GM12878 (cell line): ENCODE measurements around the gene SBNO2. TPM values are rescaled to one million over a fixed set of nuclear protein-coding genes. Genes with fewer than 3 reads are reported as not detected.
A peak's percentile ranks its signal among the peaks of the same experiment; 100 is the strongest.

ENCODE experiments used
- BHLHE40 ChIP-seq, 2 experiments: fragments of 450-650 bp in 1 of 2; IDR thresholded peaks; 2 replicates each; pipeline ENCODE4 v1.6.1; 2011 to 2017; ENCODE audit warnings: low read depth in 2 of 2, borderline replicate concordance in 1 of 2, improper control_type of control experiment in 1 of 2, low read length in 1 of 2, mild to moderate bottlenecking in 1 of 2
- EGR1 ChIP-seq, 2 experiments: IDR thresholded peaks; 1 replicate in 1 of 2; 2 replicates in 1 of 2; pipeline ENCODE4 v1.6.1; 2011 to 2012; ENCODE audit warnings: low read depth in 2 of 2, low read length in 2 of 2, borderline replicate concordance in 1 of 2, mild to moderate bottlenecking in 1 of 2, moderate library complexity in 1 of 2
- HDAC2 ChIP-seq: fragments of 200-600 bp; sonication (generic); IDR thresholded peaks from 2 replicates; pipeline ENCODE4 v1.6.1; 2017
- LARP7 ChIP-seq: fragments of 450-650 bp; IDR thresholded peaks from 2 replicates; pipeline ENCODE4 v1.6.1; 2017; ENCODE audit warnings: mild to moderate bottlenecking
- MEF2B ChIP-seq: fragments of 450-650 bp; IDR thresholded peaks from 2 replicates; pipeline ENCODE4 v1.6.1; 2018; ENCODE audit warnings: mild to moderate bottlenecking, moderate library complexity; ENCODE audit not compliant: partially characterized antibody, poor library complexity, severe bottlenecking
- MTA3 ChIP-seq: IDR thresholded peaks from 2 replicates; pipeline ENCODE4 v1.6.1; 2012; ENCODE audit warnings: low read length, inconsistent platforms, borderline replicate concordance
- NFYA ChIP-seq: IDR thresholded peaks from 2 replicates; pipeline ENCODE4 v1.6.1; 2011; ENCODE audit warnings: low read depth, mild to moderate bottlenecking, low read length, improper control_type of control experiment, borderline replicate concordance
- POLR2AphosphoS2 ChIP-seq: IDR thresholded peaks from 2 replicates; pipeline ENCODE4 v1.6.1; 2011; ENCODE audit warnings: low read depth, mild to moderate bottlenecking, low read length, improper control_type of control experiment, moderate library complexity
- RAD51 ChIP-seq: fragments of 450-650 bp; IDR thresholded peaks from 2 replicates; pipeline ENCODE4 v1.6.1; 2016; ENCODE audit warnings: moderate library complexity, mild to moderate bottlenecking, inconsistent platforms
- RB1 ChIP-seq: fragments of 450-650 bp; formaldehyde crosslinking; IDR thresholded peaks from 2 replicates; pipeline ENCODE4 v1.6.1; 2017; ENCODE audit warnings: mild to moderate bottlenecking, borderline replicate concordance
- RBBP5 ChIP-seq: fragments of 200-600 bp; sonication (generic); conservative IDR thresholded peaks from 2 replicates; pipeline ENCODE4 v1.6.1; 2016
- RCOR1 ChIP-seq: conservative IDR thresholded peaks from 2 replicates; pipeline ENCODE4 v1.6.1; 2012; ENCODE audit warnings: low read depth, low read length, improper control_type of control experiment
- RFX5 ChIP-seq: IDR thresholded peaks from 2 replicates; pipeline ENCODE4 v1.6.1; 2011; ENCODE audit warnings: low read depth, low read length, improper control_type of control experiment
- SIX5 ChIP-seq: IDR thresholded peaks from 2 replicates; pipeline ENCODE4 v1.6.1; 2011; ENCODE audit warnings: mild to moderate bottlenecking, low read depth, low read length, moderate library complexity; ENCODE audit not compliant: severe bottlenecking
- SMAD1 ChIP-seq: fragments of 450-650 bp; IDR thresholded peaks from 2 replicates; pipeline ENCODE4 v1.6.1; 2018; ENCODE audit warnings: mild to moderate bottlenecking, low read depth; ENCODE audit not compliant: partially characterized antibody
- SRF ChIP-seq, 2 experiments: IDR thresholded peaks; 2 replicates each; pipeline ENCODE4 v1.6.1; 2011; ENCODE audit warnings: low read depth in 2 of 2, low read length in 2 of 2, mild to moderate bottlenecking in 1 of 2, moderate library complexity in 1 of 2
- TBL1XR1 ChIP-seq: IDR thresholded peaks from 2 replicates; pipeline ENCODE4 v1.6.1; 2012; ENCODE audit warnings: low read depth, low read length, improper control_type of control experiment
- TCF12 ChIP-seq: IDR thresholded peaks from 2 replicates; pipeline ENCODE4 v1.6.1; 2011; ENCODE audit warnings: low read depth, mild to moderate bottlenecking, low read length
- TCF3 ChIP-seq: IDR thresholded peaks from 2 replicates; pipeline ENCODE4 v1.6.1; 2012; ENCODE audit warnings: low read depth, mild to moderate bottlenecking, low read length, borderline replicate concordance; ENCODE audit not compliant: insufficient read depth
- YBX1 ChIP-seq: fragments of 450-650 bp; IDR thresholded peaks from 2 replicates; pipeline ENCODE4 v1.6.1; 2016; ENCODE audit warnings: antibody characterized with exemption
- YY1 ChIP-seq: IDR thresholded peaks from 2 replicates; pipeline ENCODE4 v1.6.1; 2011; ENCODE audit warnings: low read depth, mild to moderate bottlenecking, low read length
- polyA plus RNA-seq, 11 experiments: library from polyadenylated mRNA; depleted of rRNA in 4 of 11; unstranded in 6 of 11; stranded (reverse) in 5 of 11; fragments of >200 nt; fragmentation: Nextera tagmentation in 4 of 11; fragmentation: Illumina TruSeq in 1 of 11; extraction: Ambion mirVana in 4 of 11; extraction: Trizol in 1 of 11; gene quantifications; 1 replicate in 1 of 11; 2 replicates in 10 of 11; pipeline versions ENCODE4 v1.2.1 to v1.2.3, GENCODE V29; 2011 to 2016; ENCODE audit warnings: inconsistent platforms in 2 of 11, missing spikeins in 2 of 11, low read depth in 1 of 11
- total RNA-seq, 4 experiments: library from RNA; depleted of rRNA in 3 of 4; stranded (reverse); fragments of >200 nt in 3 of 4; fragmentation: Illumina TruSeq in 1 of 4; extraction: Trizol in 1 of 4; gene quantifications; 2 replicates each; pipeline versions ENCODE4 v1.2.1 to v1.2.3, GENCODE V29; 2013 to 2021
- TF ChIP-seq, protein P1 (sequence below): fragments of 450-650 bp; conservative IDR thresholded peaks from 2 replicates; pipeline ENCODE4 v1.6.1; 2017; ENCODE audit warnings: mild to moderate bottlenecking, moderate library complexity
- TF ChIP-seq, protein P2 (sequence below): fragments of 450-650 bp; IDR thresholded peaks from 2 replicates; pipeline ENCODE4 v1.6.1; 2017; ENCODE audit warnings: mild to moderate bottlenecking, low read depth, inconsistent platforms; ENCODE audit not compliant: poor library complexity, severe bottlenecking
- TF ChIP-seq, protein P3 (sequence below): IDR thresholded peaks from 2 replicates; pipeline ENCODE4 v1.6.1; 2012; ENCODE audit warnings: low read depth, low read length, improper control_type of control experiment

The SBNO2 gene
- total and polyA plus RNA-seq, 10 of the 15 experiments (the other 5 are each of a cell fraction or from before 2014, with no cell fraction given), result 0.08 to 44.6 (median 5.4) TPM

DNA sequence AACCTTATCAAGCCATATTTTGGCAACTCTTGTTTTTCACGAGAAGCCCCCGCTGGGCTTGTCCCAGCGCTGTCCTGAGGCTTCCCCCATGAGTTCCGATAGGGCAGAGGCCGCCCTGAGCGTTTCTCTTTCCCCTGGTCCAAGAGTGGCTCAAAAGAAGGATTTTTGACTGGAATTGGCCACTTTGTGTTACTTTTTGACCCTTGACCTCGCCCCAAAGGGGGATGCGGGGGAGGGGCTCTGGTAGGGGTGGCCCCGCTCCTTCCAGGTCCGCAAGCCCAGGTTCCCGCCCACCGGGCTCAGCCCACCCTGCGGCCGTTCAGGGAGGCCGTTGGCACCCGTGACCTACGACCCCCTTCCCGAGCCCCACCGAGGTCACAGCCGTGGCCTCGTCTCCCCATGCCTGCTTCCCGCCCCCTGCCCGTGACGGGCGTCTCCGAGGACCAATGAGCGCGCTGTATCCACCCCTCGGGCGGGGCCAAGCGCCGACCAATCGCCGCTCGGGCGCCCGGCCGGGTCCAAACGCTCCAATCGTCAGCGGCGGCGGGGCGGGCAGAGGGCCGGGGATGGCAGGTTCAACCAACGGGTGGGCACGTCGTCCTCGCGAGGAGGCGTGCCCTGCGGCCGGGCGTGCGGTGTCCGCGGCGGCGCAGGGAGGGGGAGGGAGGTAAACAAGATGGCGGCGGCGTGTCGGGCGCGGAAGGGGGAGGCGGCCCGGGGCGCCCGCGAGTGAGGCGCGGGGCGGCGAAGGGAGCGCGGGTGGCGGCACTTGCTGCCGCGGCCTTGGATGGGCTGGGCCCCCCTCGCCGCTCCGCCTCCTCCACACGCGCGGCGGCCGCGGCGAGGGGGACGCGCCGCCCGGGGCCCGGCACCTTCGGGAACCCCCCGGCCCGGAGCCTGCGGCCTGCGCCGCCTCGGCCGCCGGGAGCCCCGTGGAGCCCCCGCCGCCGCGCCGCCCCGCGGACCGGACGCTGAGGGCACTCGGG, 31.3 kb upstream of the SBNO2 start, which contains the start of gene STK11 (continued):
- TF ChIP-seq, protein P1, sequence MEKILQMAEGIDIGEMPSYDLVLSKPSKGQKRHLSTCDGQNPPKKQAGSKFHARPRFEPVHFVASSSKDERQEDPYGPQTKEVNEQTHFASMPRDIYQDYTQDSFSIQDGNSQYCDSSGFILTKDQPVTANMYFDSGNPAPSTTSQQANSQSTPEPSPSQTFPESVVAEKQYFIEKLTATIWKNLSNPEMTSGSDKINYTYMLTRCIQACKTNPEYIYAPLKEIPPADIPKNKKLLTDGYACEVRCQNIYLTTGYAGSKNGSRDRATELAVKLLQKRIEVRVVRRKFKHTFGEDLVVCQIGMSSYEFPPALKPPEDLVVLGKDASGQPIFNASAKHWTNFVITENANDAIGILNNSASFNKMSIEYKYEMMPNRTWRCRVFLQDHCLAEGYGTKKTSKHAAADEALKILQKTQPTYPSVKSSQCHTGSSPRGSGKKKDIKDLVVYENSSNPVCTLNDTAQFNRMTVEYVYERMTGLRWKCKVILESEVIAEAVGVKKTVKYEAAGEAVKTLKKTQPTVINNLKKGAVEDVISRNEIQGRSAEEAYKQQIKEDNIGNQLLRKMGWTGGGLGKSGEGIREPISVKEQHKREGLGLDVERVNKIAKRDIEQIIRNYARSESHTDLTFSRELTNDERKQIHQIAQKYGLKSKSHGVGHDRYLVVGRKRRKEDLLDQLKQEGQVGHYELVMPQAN, result peak; percentile 76
- no peak; the same call in 1 of the 2 replicates for TF ChIP-seq RCOR1
- no peak for TF ChIP-seq SMAD1
- TF ChIP-seq TCF12, result no peak
- TF ChIP-seq NFYA, result no peak
- TF ChIP-seq TCF3, result no peak
- TF ChIP-seq LARP7, result peak; percentile 73; the same call in 1 of the 2 replicates
- TF ChIP-seq MEF2B, result no peak
- TF ChIP-seq EGR1 (IDR thresholded peaks at IDR 0.05; ENCODE audit: borderline replicate concordance in 1 of 2, low read depth in 2 of 2, low read length in 2 of 2), result peak; percentile 73 to 80
- TF ChIP-seq TBL1XR1, result 0 out of 2 replicates have a peak, but pooled peaks have one; percentile 7
- no peak for TF ChIP-seq YBX1
- TF ChIP-seq MTA3, result no peak
- TF ChIP-seq RFX5, result peak; percentile 60; the same call in 1 of the 2 replicates
- TF ChIP-seq SRF (IDR thresholded peaks at IDR 0.05; ENCODE audit: low read depth in 2 of 2, low read length in 2 of 2), result no peak
- no peak for TF ChIP-seq HDAC2
- TF ChIP-seq YY1, result peak; percentile 97
- peak; percentile 43; the same call in 1 of the 2 replicates for TF ChIP-seq POLR2AphosphoS2
- no peak for TF ChIP-seq RBBP5
- TF ChIP-seq, protein P2, sequence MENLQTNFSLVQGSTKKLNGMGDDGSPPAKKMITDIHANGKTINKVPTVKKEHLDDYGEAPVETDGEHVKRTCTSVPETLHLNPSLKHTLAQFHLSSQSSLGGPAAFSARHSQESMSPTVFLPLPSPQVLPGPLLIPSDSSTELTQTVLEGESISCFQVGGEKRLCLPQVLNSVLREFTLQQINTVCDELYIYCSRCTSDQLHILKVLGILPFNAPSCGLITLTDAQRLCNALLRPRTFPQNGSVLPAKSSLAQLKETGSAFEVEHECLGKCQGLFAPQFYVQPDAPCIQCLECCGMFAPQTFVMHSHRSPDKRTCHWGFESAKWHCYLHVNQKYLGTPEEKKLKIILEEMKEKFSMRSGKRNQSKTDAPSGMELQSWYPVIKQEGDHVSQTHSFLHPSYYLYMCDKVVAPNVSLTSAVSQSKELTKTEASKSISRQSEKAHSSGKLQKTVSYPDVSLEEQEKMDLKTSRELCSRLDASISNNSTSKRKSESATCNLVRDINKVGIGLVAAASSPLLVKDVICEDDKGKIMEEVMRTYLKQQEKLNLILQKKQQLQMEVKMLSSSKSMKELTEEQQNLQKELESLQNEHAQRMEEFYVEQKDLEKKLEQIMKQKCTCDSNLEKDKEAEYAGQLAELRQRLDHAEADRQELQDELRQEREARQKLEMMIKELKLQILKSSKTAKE, result no peak
- no peak for TF ChIP-seq RAD51
- TF ChIP-seq RB1, result no peak; the same call in 1 of the 2 replicates
- TF ChIP-seq BHLHE40 (IDR thresholded peaks at IDR 0.05; ENCODE audit: borderline replicate concordance in 1 of 2, low read depth in 2 of 2, low read length in 1 of 2), result peak; percentile 16 to 87; a peak in 2 of 4 replicates
- no peak for TF ChIP-seq SIX5
- TF ChIP-seq, protein P3, sequence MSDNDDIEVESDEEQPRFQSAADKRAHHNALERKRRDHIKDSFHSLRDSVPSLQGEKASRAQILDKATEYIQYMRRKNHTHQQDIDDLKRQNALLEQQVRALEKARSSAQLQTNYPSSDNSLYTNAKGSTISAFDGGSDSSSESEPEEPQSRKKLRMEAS, result peak; percentile 67
